Kidney (tissue), 14 donors: Measurements from ENCODE around the gene SMC1B. TPM values are rescaled to one million over a fixed set of nuclear protein-coding genes. Genes with fewer than 3 reads are reported as not detected.
A peak's percentile ranks its signal among the peaks of the same experiment; 100 is the strongest.

Source experiments
- DNase-seq, 5 donors: peaks; one replicate each; pipeline ENCODE4 v3.0.0-alpha.2; 2013 to 2020
- FAIRE-seq: peaks from 2 replicates; lab custom pipeline; 2012; peaks lifted over from hg19 to GRCh38; lab: Jason Lieb, UNC
- H3K27ac ChIP-seq, 2 donors: one replicate each; pipeline ENCODE4 v1.7.0; 2013; ENCODE audit warnings: low read depth in 2 of 2, low read length in 2 of 2, inconsistent platforms in 1 of 2
- H3K27me3 ChIP-seq: one replicate; pipeline ENCODE4 v1.7.1; 2013; ENCODE audit warnings: low read length, inconsistent platforms; ENCODE audit not compliant: control insufficient read depth, insufficient read depth
- H3K36me3 ChIP-seq, 3 donors: one replicate each; pipeline versions ENCODE4 v1.7.0 to v1.7.1; 2013; ENCODE audit warnings: low read length in 3 of 3, control low read depth in 1 of 3, inconsistent platforms in 1 of 3; ENCODE audit not compliant: insufficient read depth in 3 of 3, control insufficient read depth in 2 of 3
- H3K4me1 ChIP-seq, 3 donors: one replicate each; pipeline versions ENCODE4 v1.7.0 to v1.7.1; 2013; ENCODE audit warnings: low read length in 3 of 3, inconsistent platforms in 1 of 3, low read depth in 1 of 3; ENCODE audit not compliant: control insufficient read depth in 2 of 3, insufficient read depth in 2 of 3
- H3K4me3 ChIP-seq, 3 donors: one replicate each; pipeline versions ENCODE4 v1.7.0 to v1.8.1; 2013; ENCODE audit warnings: low read length in 3 of 3, control low read depth in 1 of 3, inconsistent platforms in 1 of 3
- H3K9ac ChIP-seq, 3 donors: one replicate each; pipeline versions ENCODE4 v1.7.0 to v1.7.1; 2013; ENCODE audit warnings: low read length in 3 of 3, control low read depth in 1 of 3, inconsistent platforms in 1 of 3
- H3K9me3 ChIP-seq, 3 donors: one replicate each; pipeline versions ENCODE4 v1.7.0 to v1.7.1; 2013; ENCODE audit warnings: low read length in 3 of 3, control low read depth in 1 of 3, inconsistent platforms in 1 of 3; ENCODE audit not compliant: control insufficient read depth in 2 of 3, insufficient read depth in 1 of 3
- CTCF ChIP-seq: IDR thresholded peaks from 3 replicates; pipeline ENCODE4 v1.5.1; 2012; ENCODE audit warnings: mild to moderate bottlenecking, moderate library complexity, borderline replicate concordance; ENCODE audit not compliant: insufficient read depth; ENCODE audit errors: extremely low read depth
- intact Hi-C: fragments of 100-400 bp; cut with DNase I; formaldehyde crosslinking; loops from one replicate; pipeline ENCODE4 v1.11.1; 2022
- polyA plus RNA-seq: library from polyadenylated mRNA; stranded (reverse); fragments of 350-450 nt; fragmentation: Illumina TruSeq; extraction: RNeasy Lipid Tissue Mini Kit (QIAGEN cat#74804); gene quantifications from one replicate; pipeline ENCODE4 v1.2.3, GENCODE V29; 2014; ENCODE audit warnings: low read depth, low replicate concordance; ENCODE audit not compliant: insufficient read depth
- total RNA-seq: library from RNA; stranded (reverse); fragmentation: NEBNext Ultra II Directional; extraction: Animal tissue kit (Norgen Biotek cat#: 25700); gene quantifications from one replicate; pipeline ENCODE4 v1.2.1, GENCODE V29; 2021
- donor health status: control.
- donor health status: control.
- donor health status: control.
- donor health status: control.
- donor health status: control.
- donor health status: DM: yes; HTN: yes; CAD: no.
- donor health status: Normal renal cell carcinoma (clear cell type).

Gene SMC1B
- total and polyA plus RNA-seq, 2 donors from 2014 or later: not detected

GRCh38 chr22:45320357-45320976, 92.9 kb downstream of the SMC1B start:
- no peak overlapping the region for H3K9ac ChIP-seq
- FAIRE-seq (no peak), DNase-seq (no peak)
- H3K27me3 ChIP-seq: no peaks in the 10 kb centered on the region
- H3K4me1 ChIP-seq: peaks cover 0 to 2% (median 0%) of the 10 kb centered on the region in 3 donors
- no peak overlapping the region for H3K4me3 ChIP-seq
- H3K27ac ChIP-seq: no peak overlapping the region
- intact Hi-C loops: no loop called here
- no peaks in the 10 kb centered on the region for H3K9me3 ChIP-seq
- TF ChIP-seq CTCF: no peak
- H3K36me3 ChIP-seq: peaks cover 0 to 15% (median 7%) of the 10 kb centered on the region in 3 donors

- Histone ChIP-seq H3K4me3 (no peak overlapping the region), H3K9ac (no peak overlapping the region), H3K4me1 (peaks cover 0 to 2% (median 0%) of the 10 kb centered on the region in 3 donors), H3K27me3 (no peaks in the 10 kb centered on the region), H3K36me3 (peaks cover 0 to 15% (median 7%) of the 10 kb centered on the region in 3 donors), H3K9me3 (no peaks in the 10 kb centered on the region), H3K27ac (no peak overlapping the region)
- no peak for DNase-seq
- intact Hi-C loops: no loop called here
- no peak for FAIRE-seq
- no peak for TF ChIP-seq CTCF
Observed at GRCh38 chr22:45319324-45319685, 94.1 kb downstream of the SMC1B start.

- FAIRE-seq: no peak
- Histone ChIP-seq H3K27me3 (no peaks in the 10 kb centered on the region), H3K9me3 (no peaks in the 10 kb centered on the region), H3K36me3 (peaks cover 0 to 12% (median 7%) of the 10 kb centered on the region in 3 donors), H3K9ac (peak overlapping the region in 1 of 3 donors; percentile 2), H3K27ac (peak overlapping the region; percentile 12 to 78), H3K4me1 (peaks cover 0 to 2% (median 0%) of the 10 kb centered on the region in 3 donors), H3K4me3 (no peak overlapping the region)
- peak in 1 of 5 donors; percentile 31 for DNase-seq
- no peak for TF ChIP-seq CTCF
- intact Hi-C loops: no loop called here
Observed at GRCh38 chr22:45318558-45319323, 94.7 kb downstream of the SMC1B start.
